SK-N-SH treated with all-trans-retinoic acid at 6 μM for 48 hours (cell line): ENCODE data around the gene IER2.

ENCODE experiments used
- ATAC-seq: fragments of 200-7000 bp; cut with Tn5 transposase; 3 replicates; pipeline ENCODE4 v1.9.1; 2020; ENCODE audit warnings: mild to moderate bottlenecking, moderate library complexity
- ARNTL ChIP-seq: fragments of 450-650 bp; formaldehyde crosslinking; IDR thresholded peaks from 2 replicates; pipeline ENCODE4 v1.5.0; 2020; ENCODE audit warnings: low read depth, mild to moderate bottlenecking, moderate library complexity, borderline replicate concordance
- BACH2 ChIP-seq: fragments of 250-450 bp; sonication (Bioruptor Pico); IDR thresholded peaks from 2 replicates; pipeline ENCODE4 v1.9.0; 2021; ENCODE audit warnings: mild to moderate bottlenecking, borderline replicate concordance
- CSDC2 ChIP-seq: fragments of 250-450 bp; sonication (Bioruptor Pico); IDR thresholded peaks from 2 replicates; pipeline ENCODE4 v1.5.0; 2020; ENCODE audit warnings: mild to moderate bottlenecking, moderate library complexity
- CSRNP3 ChIP-seq: fragments of 250-450 bp; sonication (Bioruptor Pico); IDR thresholded peaks from 2 replicates; pipeline ENCODE4 v1.5.1; 2021; ENCODE audit warnings: mild to moderate bottlenecking, moderate library complexity
- ESRRG ChIP-seq: fragments of 250-450 bp; sonication (Bioruptor Pico); IDR thresholded peaks from 2 replicates; pipeline ENCODE4 v1.6.1; 2021; ENCODE audit warnings: mild to moderate bottlenecking
- GLIS3 ChIP-seq: fragments of 250-450 bp; sonication (Bioruptor Pico); IDR thresholded peaks from 2 replicates; pipeline ENCODE4 v1.5.0; 2020; ENCODE audit warnings: mild to moderate bottlenecking, moderate library complexity
- ISL1 ChIP-seq: fragments of 250-450 bp; sonication (Bioruptor Pico); IDR thresholded peaks from 2 replicates; pipeline ENCODE4 v2.1.2; 2022; ENCODE audit warnings: mild to moderate bottlenecking, moderate library complexity
- OSR1 ChIP-seq: fragments of 250-450 bp; sonication (Bioruptor Pico); IDR thresholded peaks from 2 replicates; pipeline ENCODE4 v1.8.0; 2022; ENCODE audit warnings: moderate library complexity, mild to moderate bottlenecking, inconsistent platforms
- PATZ1 ChIP-seq: fragments of 250-450 bp; sonication (Bioruptor Pico); IDR thresholded peaks from 2 replicates; pipeline ENCODE4 v1.8.0; 2020; ENCODE audit warnings: mild to moderate bottlenecking, moderate library complexity, borderline replicate concordance
- POU6F1 ChIP-seq: fragments of 250-450 bp; sonication (Bioruptor Pico); IDR thresholded peaks from 2 replicates; pipeline ENCODE4 v1.8.0; 2021; ENCODE audit warnings: low read depth, mild to moderate bottlenecking, moderate library complexity, borderline replicate concordance
- PPARA ChIP-seq: fragments of 250-450 bp; sonication (Bioruptor Pico); IDR thresholded peaks from 2 replicates; pipeline ENCODE4 v1.5.0; 2020; ENCODE audit warnings: mild to moderate bottlenecking, borderline replicate concordance
- RARB ChIP-seq: fragments of 250-450 bp; sonication (Bioruptor Pico); IDR thresholded peaks from 2 replicates; pipeline ENCODE4 v1.8.0; 2021; ENCODE audit warnings: mild to moderate bottlenecking, moderate library complexity
- SNAI2 ChIP-seq: fragments of 250-450 bp; sonication (Bioruptor Pico); IDR thresholded peaks from 2 replicates; pipeline ENCODE4 v1.5.0; 2020; ENCODE audit warnings: mild to moderate bottlenecking, moderate library complexity
- TCF4 ChIP-seq: fragments of 250-450 bp; sonication (Bioruptor Pico); IDR thresholded peaks from 2 replicates; pipeline ENCODE4 v1.8.0; 2021; ENCODE audit warnings: mild to moderate bottlenecking, moderate library complexity, borderline replicate concordance
- TOX ChIP-seq: fragments of 250-450 bp; sonication (Bioruptor Pico); IDR thresholded peaks from 2 replicates; pipeline ENCODE4 v1.8.0; 2021; ENCODE audit warnings: mild to moderate bottlenecking, moderate library complexity, borderline replicate concordance
- TSHZ2 ChIP-seq: fragments of 250-450 bp; sonication (Bioruptor Pico); IDR thresholded peaks from 2 replicates; pipeline ENCODE4 v1.5.0; 2020; ENCODE audit warnings: mild to moderate bottlenecking, moderate library complexity
- ZC3H10 ChIP-seq: fragments of 250-450 bp; sonication (Bioruptor Pico); IDR thresholded peaks from 2 replicates; pipeline ENCODE4 v1.5.1; 2021; ENCODE audit warnings: mild to moderate bottlenecking, moderate library complexity
- ZFP3 ChIP-seq: fragments of 250-450 bp; sonication (Bioruptor Pico); IDR thresholded peaks from 2 replicates; pipeline ENCODE4 v1.5.0; 2020; ENCODE audit warnings: mild to moderate bottlenecking, moderate library complexity
- ZNF565 ChIP-seq: fragments of 450-650 bp; formaldehyde crosslinking; conservative IDR thresholded peaks from 2 replicates; pipeline ENCODE4 v1.5.0; 2020; ENCODE audit warnings: low read depth, mild to moderate bottlenecking, moderate library complexity
- ZNF70 ChIP-seq: fragments of 450-650 bp; formaldehyde crosslinking; IDR thresholded peaks from 2 replicates; pipeline ENCODE4 v1.5.0; 2020; ENCODE audit warnings: mild to moderate bottlenecking, moderate library complexity
- ZNF8 ChIP-seq: fragments of 450-650 bp; formaldehyde crosslinking; IDR thresholded peaks from 2 replicates; pipeline ENCODE4 v1.5.0; 2020; ENCODE audit warnings: mild to moderate bottlenecking, moderate library complexity

IER2 gene

GRCh38 chr19:13102416-13102665 is 47.9 kb upstream of the IER2 start:
- no peak for TF ChIP-seq ZC3H10 (CRISPR knock-in tag)
- TF ChIP-seq ISL1 (CRISPR knock-in tag), result no peak
- no peak for TF ChIP-seq ZNF8 (CRISPR knock-in tag)
- no peak for TF ChIP-seq ZNF70
- ATAC-seq, result peak; percentile 81

GRCh38 chr19:13102666-13103580 is 47.3 kb upstream of the IER2 start, which contains the start of gene LYL1:
Gene LYL1, minus strand, starts transcription at chr19:13102858. Its CDS starts 1,687 bp downstream, at chr19:13101171.
- ATAC-seq, result peak; percentile 77
- no peak for TF ChIP-seq TCF4 (CRISPR knock-in tag)
- no peak for TF ChIP-seq ZNF565 (CRISPR knock-in tag)

GRCh38 chr19:13103581-13104359 is 46.4 kb upstream of the IER2 start:
- ATAC-seq, result no peak
- TF ChIP-seq CSDC2 (CRISPR knock-in tag) (no peak), TOX (CRISPR knock-in tag) (no peak), ZNF70 (no peak)

GRCh38 chr19:13104360-13104847 is 45.8 kb upstream of the IER2 start:
- TF ChIP-seq PATZ1 (CRISPR knock-in tag), result no peak
- TF ChIP-seq ZNF70, result no peak
- TF ChIP-seq ZNF565 (CRISPR knock-in tag), result no peak
- no peak for TF ChIP-seq RARB (CRISPR knock-in tag)
- TF ChIP-seq ZC3H10 (CRISPR knock-in tag), result no peak
- TF ChIP-seq SNAI2 (CRISPR knock-in tag), result no peak
- no peak for TF ChIP-seq PPARA (CRISPR knock-in tag)
- no peak for TF ChIP-seq ARNTL (CRISPR knock-in tag)
- no peak for TF ChIP-seq TCF4 (CRISPR knock-in tag)
- no peak for TF ChIP-seq ZNF8 (CRISPR knock-in tag)
- no peak for TF ChIP-seq GLIS3 (CRISPR knock-in tag)
- no peak for TF ChIP-seq CSDC2 (CRISPR knock-in tag)
- TF ChIP-seq ZFP3 (CRISPR knock-in tag), result no peak
- TF ChIP-seq OSR1 (CRISPR knock-in tag), result no peak
- TF ChIP-seq TSHZ2, result no peak
- 0 out of 3 replicates have a peak, but pooled peaks have one; percentile 5 for ATAC-seq

- TF ChIP-seq ZFP3 (CRISPR knock-in tag) (no peak), CSRNP3 (no peak), CSDC2 (CRISPR knock-in tag) (no peak), GLIS3 (CRISPR knock-in tag) (no peak), TCF4 (CRISPR knock-in tag) (no peak), ARNTL (CRISPR knock-in tag) (no peak), BACH2 (CRISPR knock-in tag) (no peak), SNAI2 (CRISPR knock-in tag) (no peak), POU6F1 (CRISPR knock-in tag) (no peak), ESRRG (no peak), PPARA (CRISPR knock-in tag) (no peak)
- TF ChIP-seq, all 23 proteins: peak for 0
- ATAC-seq, result no peak
Observed at GRCh38 chr19:13104848-13105711, 45.1 kb upstream of the IER2 start.
